ENCODE measurements around the gene APLP2. TPM values are rescaled to one million over a fixed set of nuclear protein-coding genes. Genes with fewer than 3 reads are reported as not detected.

The APLP2 gene
- total and polyA plus RNA-seq, 2 of the 13 experiments (the other 11 are each of a cell fraction or from before 2014, with no cell fraction given) = 315 to 594 TPM

- TF ChIP-seq SNAPC4 (CRISPR knock-in tag; IDR thresholded peaks at IDR 0.05) = no peak
- no peak for TF ChIP-seq PRMT3 (CRISPR knock-in tag; IDR thresholded peaks at IDR 0.05; ENCODE audit: borderline replicate concordance, low read depth)
- no peak for TF ChIP-seq ZBTB1 (CRISPR knock-in tag; IDR thresholded peaks at IDR 0.05; ENCODE audit: borderline replicate concordance)
- no peak for TF ChIP-seq NR0B2 (CRISPR knock-in tag; IDR thresholded peaks at IDR 0.05)
- no peak for TF ChIP-seq MTF2 (CRISPR knock-in tag; IDR thresholded peaks at IDR 0.05; ENCODE audit: borderline replicate concordance)
- peak; percentile 24; the same call in 1 of the 2 replicates for TF ChIP-seq FOXA3 (CRISPR knock-in tag; IDR thresholded peaks at IDR 0.05)
- no peak for TF ChIP-seq HOXA5 (CRISPR knock-in tag; IDR thresholded peaks at IDR 0.05)
- no peak for TF ChIP-seq GABPA (IDR thresholded peaks at IDR 0.05; ENCODE audit: low read depth, low read length)
- no peak for TF ChIP-seq GABPA (CRISPR knock-in tag; IDR thresholded peaks at IDR 0.05; ENCODE audit: low read depth)
- TF ChIP-seq MED13 (CRISPR knock-in tag; IDR thresholded peaks at IDR 0.05) = no peak
- TF ChIP-seq DPF2 (CRISPR knock-in tag; IDR thresholded peaks at IDR 0.05; ENCODE audit: borderline replicate concordance, low read depth) = peak; percentile 57
- peak; percentile 63; the same call in 1 of the 2 replicates for TF ChIP-seq HNF1A (IDR thresholded peaks at IDR 0.05; ENCODE audit: low read depth)
- peak; percentile 68; the same call in 1 of the 2 replicates for TF ChIP-seq HNF1A (CRISPR knock-in tag; IDR thresholded peaks at IDR 0.05; ENCODE audit: borderline replicate concordance)
- no peak for TF ChIP-seq ZNF746 (CRISPR knock-in tag; IDR thresholded peaks at IDR 0.05)
- no peak for TF ChIP-seq GZF1 (CRISPR knock-in tag; IDR thresholded peaks at IDR 0.05)
- peak; percentile 86 for TF ChIP-seq CEBPG (CRISPR knock-in tag; IDR thresholded peaks at IDR 0.05)
- no peak for TF ChIP-seq SNRNP70 (IDR thresholded peaks at IDR 0.05; ENCODE audit: low read depth, low read length)
- no peak for TF ChIP-seq ZNF773 (CRISPR knock-in tag; IDR thresholded peaks at IDR 0.05; ENCODE audit: borderline replicate concordance)
- TF ChIP-seq GABPB1 (CRISPR knock-in tag; IDR thresholded peaks at IDR 0.05) = no peak
- no peak for TF ChIP-seq ZNF567 (CRISPR knock-in tag; IDR thresholded peaks at IDR 0.05; ENCODE audit: borderline replicate concordance)
- no peak for TF ChIP-seq THYN1 (CRISPR knock-in tag; IDR thresholded peaks at IDR 0.05; ENCODE audit: borderline replicate concordance, low read depth)
Observed at GRCh38 chr11:130192845-130193267, 123.2 kb downstream of the APLP2 start (continued).

Measured in HepG2 (cell line).